ENCODE measurements around the gene CD207. TPM values are rescaled to one million over a fixed set of nuclear protein-coding genes. Genes with fewer than 3 reads are reported as not detected.

Gene CD207
- total and polyA plus RNA-seq, 2 of the 8 experiments (the other 6 are each of a cell fraction or from before 2014, with no cell fraction given): not detected

- H2BK15ac ChIP-seq (ENCODE audit: low read length): no peak overlapping the region
- DNase-seq (ENCODE audit: low read depth in 1 of 2, low spot score in 2 of 2) (no peak), FAIRE-seq (no peak)
- H4K91ac ChIP-seq (replicated peaks; ENCODE audit: insufficient read length, low read length): no peak overlapping the region
- H3K27me3 ChIP-seq (replicated peaks in 1 of 4; ENCODE audit: control insufficient read depth in 3 of 4, extremely low read depth in 1 of 4, insufficient read depth in 3 of 4, low read length in 3 of 4): no peaks in the 10 kb centered on the region; a peak in 1 of 7 replicates
- no peak overlapping the region for H3K9ac ChIP-seq (replicated peaks in 1 of 4; ENCODE audit: extremely low read depth in 1 of 4, low read depth in 3 of 4, low read length in 3 of 4)
- H3K4me2 ChIP-seq (ENCODE audit: insufficient read depth in 1 of 2, low read depth in 2 of 2, low read length in 2 of 2): no peak overlapping the region
- CTCF ChIA-PET (ENCODE audit: partially characterized antibody): interaction anchor here (0.7 to 2.0 kb wide), 6 partner anchors 13 to 140 kb away, joined by 3 to 6 read pairs (median 4); partner anchors contain the start of gene CLEC4F
- H2BK12ac ChIP-seq (ENCODE audit: low read depth, low read length): no peak overlapping the region
- H2BK20ac ChIP-seq (ENCODE audit: low read length): no peak overlapping the region
- no peaks in the 10 kb centered on the region for H3K79me1 ChIP-seq (ENCODE audit: low read depth, low read length)
- TF ChIP-seq BRCA1 (IDR thresholded peaks at IDR 0.05; ENCODE audit: low read depth, low read length) (no peak), SP4 (IDR thresholded peaks at IDR 0.05; ENCODE audit: low read length) (no peak), CEBPB (IDR thresholded peaks at IDR 0.05; ENCODE audit: low read depth, low read length) (no peak), RXRA (IDR thresholded peaks at IDR 0.05; ENCODE audit: insufficient read depth, low read depth, low read length) (no peak), SIN3A (conservative IDR thresholded peaks at IDR 0.05 in 1 of 2, IDR thresholded peaks at IDR 0.05 in 1 of 2; ENCODE audit: low read depth in 1 of 2, low read length in 2 of 2) (no peak), KDM5A (IDR thresholded peaks at IDR 0.05; ENCODE audit: low read length) (no peak), HDAC2 (IDR thresholded peaks at IDR 0.05; ENCODE audit: borderline replicate concordance in 1 of 2, low read depth in 2 of 2, low read length in 2 of 2) (no peak), EGR1 (IDR thresholded peaks at IDR 0.05; ENCODE audit: borderline replicate concordance, low read depth, low read length) (no peak), GABPA (IDR thresholded peaks at IDR 0.05; ENCODE audit: borderline replicate concordance, insufficient read depth, low read length) (no peak)
- no peak overlapping the region for H3K18ac ChIP-seq (ENCODE audit: extremely low read depth, low read length)
- WGBS, 2 experiments (ENCODE audit: extremely low coverage in 1 of 2, insufficient coverage in 1 of 2, insufficient read length in 1 of 2, insufficient replicate concordance in 2 of 2, low coverage in 1 of 2, low lambda C conversion rate in 2 of 2, missing lambda C conversion rate in 1 of 2): 94% methylated on average over 6 of the region's 6 CpGs; no CpG with 5 or more reads in 1 of the 2 experiments
- H3K23me2 ChIP-seq (ENCODE audit: low read depth, low read length): no peaks in the 10 kb centered on the region
- no peaks in the 10 kb centered on the region for H3K9me3 ChIP-seq (ENCODE audit: insufficient read depth in 2 of 2, low read depth in 1 of 2, low read length in 1 of 2)
- H2AK5ac ChIP-seq (ENCODE audit: low read depth, low read length): no peak overlapping the region
- H3K4me1 ChIP-seq (replicated peaks in 1 of 4; ENCODE audit: control insufficient read depth in 3 of 4, insufficient read depth in 4 of 4, low read length in 3 of 4): no peaks in the 10 kb centered on the region
- no peak overlapping the region for H3K14ac ChIP-seq (ENCODE audit: insufficient read length)
- H3K27ac ChIP-seq (ENCODE audit: low read depth, low read length): no peak overlapping the region
- no peak overlapping the region for H2BK120ac ChIP-seq (replicated peaks; ENCODE audit: low read depth, low read length)
- H3K4ac ChIP-seq (replicated peaks; ENCODE audit: insufficient read length, low read depth, low read length): no peak overlapping the region
- no peak overlapping the region for H4K8ac ChIP-seq (ENCODE audit: extremely low read depth, insufficient read depth, low read length)
- no peak overlapping the region for H3K23ac ChIP-seq (ENCODE audit: insufficient read length)
- POLR2A ChIA-PET (ENCODE audit: partially characterized antibody): no interaction called here
- H3K36me3 ChIP-seq (ENCODE audit: control insufficient read depth in 2 of 4, insufficient read depth in 4 of 4, low read length in 3 of 4): no peaks in the 10 kb centered on the region
- H4K5ac ChIP-seq (ENCODE audit: insufficient read length, low read depth, low read length): no peak overlapping the region
- H4K20me1 ChIP-seq (replicated peaks in 1 of 2; ENCODE audit: control insufficient read depth in 1 of 2, insufficient read depth in 2 of 2, low read length in 2 of 2): peaks cover 0 to 2% of the 10 kb centered on the region in 2 experiments
- no peak overlapping the region for H2AFZ ChIP-seq (ENCODE audit: low read length)
- no peaks in the 10 kb centered on the region for H3K79me2 ChIP-seq (ENCODE audit: control insufficient read depth in 1 of 2, insufficient read depth in 2 of 2, low read length in 2 of 2)
- H2BK5ac ChIP-seq (ENCODE audit: low read depth, low read length): no peak overlapping the region
- H3K56ac ChIP-seq (replicated peaks; ENCODE audit: insufficient read length, low read depth, low read length): no peak overlapping the region
- H3K4me3 ChIP-seq (ENCODE audit: extremely low read depth in 1 of 4, insufficient read depth in 2 of 4, low read depth in 3 of 4, low read length in 4 of 4): no peak overlapping the region
These were observed 28.4 kb downstream of the CD207 start for GRCh38 chr2:70807102-70807827.

Data from H1 (cell line).